ENCODE data around the gene GYG2. TPM values are rescaled to one million over a fixed set of nuclear protein-coding genes. Genes with fewer than 3 reads are reported as not detected.

Gene GYG2
- total RNA-seq, 4 donors from 2014 or later: 0.89 to 6.6 (median 2.1) TPM

GRCh38 chrX:2859197-2859797 is 30.6 kb downstream of the GYG2 start:
- Histone ChIP-seq H3K27ac (no peak overlapping the region), H3K4me1 (no peaks in the 10 kb centered on the region), H3K4me3 (replicated peaks in 1 of 3) (no peak overlapping the region), H3K27me3 (no peaks in the 10 kb centered on the region), H3K36me3 (no peaks in the 10 kb centered on the region), H3K9me3 (no peaks in the 10 kb centered on the region)
- TF ChIP-seq, protein P1, sequence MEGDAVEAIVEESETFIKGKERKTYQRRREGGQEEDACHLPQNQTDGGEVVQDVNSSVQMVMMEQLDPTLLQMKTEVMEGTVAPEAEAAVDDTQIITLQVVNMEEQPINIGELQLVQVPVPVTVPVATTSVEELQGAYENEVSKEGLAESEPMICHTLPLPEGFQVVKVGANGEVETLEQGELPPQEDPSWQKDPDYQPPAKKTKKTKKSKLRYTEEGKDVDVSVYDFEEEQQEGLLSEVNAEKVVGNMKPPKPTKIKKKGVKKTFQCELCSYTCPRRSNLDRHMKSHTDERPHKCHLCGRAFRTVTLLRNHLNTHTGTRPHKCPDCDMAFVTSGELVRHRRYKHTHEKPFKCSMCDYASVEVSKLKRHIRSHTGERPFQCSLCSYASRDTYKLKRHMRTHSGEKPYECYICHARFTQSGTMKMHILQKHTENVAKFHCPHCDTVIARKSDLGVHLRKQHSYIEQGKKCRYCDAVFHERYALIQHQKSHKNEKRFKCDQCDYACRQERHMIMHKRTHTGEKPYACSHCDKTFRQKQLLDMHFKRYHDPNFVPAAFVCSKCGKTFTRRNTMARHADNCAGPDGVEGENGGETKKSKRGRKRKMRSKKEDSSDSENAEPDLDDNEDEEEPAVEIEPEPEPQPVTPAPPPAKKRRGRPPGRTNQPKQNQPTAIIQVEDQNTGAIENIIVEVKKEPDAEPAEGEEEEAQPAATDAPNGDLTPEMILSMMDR (IDR thresholded peaks at IDR 0.05): no peak
- no peak for TF ChIP-seq POLR2A (IDR thresholded peaks at IDR 0.05)
- 85 to 100% methylated on average over 1 of the region's 1 CpG for WGBS, 2 donors
- no peak for DNase-seq
- intact Hi-C loops (cut with DNase I): no loop called here

DNA sequence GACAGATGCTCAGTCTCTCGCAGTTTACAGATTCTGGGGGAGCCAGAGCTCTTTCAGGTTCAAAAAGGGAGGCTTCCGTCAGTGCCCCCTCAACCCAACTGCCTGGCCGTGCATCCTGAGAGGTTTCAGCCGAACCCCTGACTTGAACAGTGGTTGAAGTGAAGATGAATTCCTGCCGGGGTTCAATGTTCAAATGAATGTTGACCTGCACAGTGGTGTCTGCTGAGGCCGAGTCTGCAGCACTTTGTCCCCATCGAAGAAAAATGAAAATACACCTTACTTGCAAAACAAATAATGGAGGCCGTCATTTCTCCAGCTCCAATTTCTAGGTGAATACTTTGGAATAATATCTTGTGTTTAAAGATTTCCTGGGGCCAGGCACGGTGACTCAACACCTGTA is 33.7 kb downstream of the GYG2 start:
- intact Hi-C loops (cut with DNase I): no loop called here

DNA sequence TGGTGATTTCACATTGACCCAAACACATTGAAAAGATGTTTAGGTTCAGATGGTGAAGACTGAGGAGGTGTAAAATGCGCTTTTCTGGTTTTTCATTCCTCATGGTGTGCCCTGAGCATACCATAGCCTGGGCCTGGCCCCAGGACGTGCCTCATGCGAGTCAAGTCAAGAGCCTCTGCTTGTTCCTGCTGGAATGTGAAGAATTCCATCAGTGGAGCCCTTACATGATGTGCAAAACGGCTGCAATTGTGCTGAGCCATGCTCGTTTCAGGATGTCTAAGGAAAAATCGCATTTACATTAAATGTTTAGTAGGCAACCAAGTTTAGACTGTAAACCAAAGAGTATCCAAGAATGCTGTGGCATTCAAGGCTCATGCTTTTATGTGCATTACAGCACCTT is 34.9 kb downstream of the GYG2 start:
- Histone ChIP-seq H3K4me3 (replicated peaks in 1 of 3) (no peak overlapping the region), H3K9me3 (no peaks in the 10 kb centered on the region), H3K27ac (no peak overlapping the region), H3K36me3 (no peaks in the 10 kb centered on the region), H3K27me3 (no peaks in the 10 kb centered on the region), H3K4me1 (no peaks in the 10 kb centered on the region)
- WGBS, 2 donors: 37 to 57% methylated on average over 6 of the region's 6 CpGs
- intact Hi-C loops (cut with DNase I): no loop called here
- TF ChIP-seq, protein P1 (IDR thresholded peaks at IDR 0.05): no peak
- TF ChIP-seq POLR2A (IDR thresholded peaks at IDR 0.05): no peak
- DNase-seq: peak in 1 of 2 donors; percentile 13

More for the DNA sequence above, 33.7 kb downstream of the GYG2 start:
- Histone ChIP-seq H3K9me3 (no peaks in the 10 kb centered on the region), H3K4me1 (no peaks in the 10 kb centered on the region), H3K36me3 (no peaks in the 10 kb centered on the region), H3K27ac (no peak overlapping the region), H3K27me3 (no peaks in the 10 kb centered on the region), H3K4me3 (replicated peaks in 1 of 3) (no peak overlapping the region)
- WGBS, 2 donors: 68 to 82% methylated on average over 7 to 8 of the region's 9 CpGs
- no peak for TF ChIP-seq POLR2A (IDR thresholded peaks at IDR 0.05)
- TF ChIP-seq, protein P1 (IDR thresholded peaks at IDR 0.05): no peak
- no peak for DNase-seq

GRCh38 chrX:2867206-2867605 is 38.5 kb downstream of the GYG2 start:
- no peak overlapping the region for H3K4me3 ChIP-seq (replicated peaks in 1 of 3)
- no peak overlapping the region for H3K27ac ChIP-seq
- no peak for DNase-seq
- no peaks in the 10 kb centered on the region for H3K36me3 ChIP-seq
- no peaks in the 10 kb centered on the region for H3K9me3 ChIP-seq
- intact Hi-C loops (cut with DNase I): no loop called here
- no peaks in the 10 kb centered on the region for H3K27me3 ChIP-seq
- TF ChIP-seq, protein P1 (IDR thresholded peaks at IDR 0.05): no peak
- TF ChIP-seq POLR2A (IDR thresholded peaks at IDR 0.05): no peak
- H3K4me1 ChIP-seq: no peaks in the 10 kb centered on the region
- 78 to 89% methylated on average over 6 of the region's 7 CpGs for WGBS, 2 donors

- intact Hi-C loops (cut with DNase I): no loop called here
- H3K36me3 ChIP-seq: no peaks in the 10 kb centered on the region
- DNase-seq: no peak
- H3K9me3 ChIP-seq: no peaks in the 10 kb centered on the region
- no peaks in the 10 kb centered on the region for H3K4me1 ChIP-seq
- H3K4me3 ChIP-seq (replicated peaks in 1 of 3): no peak overlapping the region
- no peak overlapping the region for H3K27ac ChIP-seq
- H3K27me3 ChIP-seq: no peaks in the 10 kb centered on the region
- TF ChIP-seq, protein P1 (IDR thresholded peaks at IDR 0.05): no peak
- TF ChIP-seq POLR2A (IDR thresholded peaks at IDR 0.05): no peak
Measured at GRCh38 chrX:2870650-2871049, 41.9 kb downstream of the GYG2 start.

All from thyroid gland (tissue), 4 donors.